ENCODE results near the gene TNFRSF12A. TPM values are rescaled to one million over a fixed set of nuclear protein-coding genes. Genes with fewer than 3 reads are reported as not detected.

TNFRSF12A gene
- total and polyA plus RNA-seq, 2 of the 13 experiments (the other 11 are each of a cell fraction or from before 2014, with no cell fraction given), result 61.9 to 66.0 TPM

GRCh38 chr16:3023669-3024478 lies 3.7 kb downstream of the TNFRSF12A start, which contains the start of the genes HCFC1R1 and THOC6 (continued):
- peak; percentile 31; the same call in 1 of the 2 replicates for TF ChIP-seq GPN1 (CRISPR knock-in tag; IDR thresholded peaks at IDR 0.05; ENCODE audit: borderline replicate concordance)
- no peak for TF ChIP-seq ZNF431 (CRISPR knock-in tag; IDR thresholded peaks at IDR 0.05; ENCODE audit: borderline replicate concordance, low read depth)
- TF ChIP-seq ZNF232 (CRISPR knock-in tag; IDR thresholded peaks at IDR 0.05; ENCODE audit: borderline replicate concordance), result peak; percentile 63; the same call in 1 of the 2 replicates
- TF ChIP-seq SIN3B (IDR thresholded peaks at IDR 0.05; ENCODE audit: low read length), result no peak
- TF ChIP-seq, protein P1, sequence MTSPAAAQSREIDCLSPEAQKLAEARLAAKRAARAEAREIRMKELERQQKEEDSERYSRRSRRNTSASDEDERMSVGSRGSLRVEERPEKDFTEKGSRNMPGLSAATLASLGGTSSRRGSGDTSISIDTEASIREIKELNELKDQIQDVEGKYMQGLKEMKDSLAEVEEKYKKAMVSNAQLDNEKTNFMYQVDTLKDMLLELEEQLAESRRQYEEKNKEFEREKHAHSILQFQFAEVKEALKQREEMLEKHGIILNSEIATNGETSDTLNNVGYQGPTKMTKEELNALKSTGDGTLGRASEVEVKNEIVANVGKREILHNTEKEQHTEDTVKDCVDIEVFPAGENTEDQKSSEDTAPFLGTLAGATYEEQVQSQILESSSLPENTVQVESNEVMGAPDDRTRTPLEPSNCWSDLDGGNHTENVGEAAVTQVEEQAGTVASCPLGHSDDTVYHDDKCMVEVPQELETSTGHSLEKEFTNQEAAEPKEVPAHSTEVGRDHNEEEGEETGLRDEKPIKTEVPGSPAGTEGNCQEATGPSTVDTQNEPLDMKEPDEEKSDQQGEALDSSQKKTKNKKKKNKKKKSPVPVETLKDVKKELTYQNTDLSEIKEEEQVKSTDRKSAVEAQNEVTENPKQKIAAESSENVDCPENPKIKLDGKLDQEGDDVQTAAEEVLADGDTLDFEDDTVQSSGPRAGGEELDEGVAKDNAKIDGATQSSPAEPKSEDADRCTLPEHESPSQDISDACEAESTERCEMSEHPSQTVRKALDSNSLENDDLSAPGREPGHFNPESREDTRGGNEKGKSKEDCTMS (CRISPR knock-in tag; conservative IDR thresholded peaks at IDR 0.05), result no peak
- TF ChIP-seq ZSCAN25 (CRISPR knock-in tag; IDR thresholded peaks at IDR 0.05), result peak; percentile 58; the same call in 1 of the 2 replicates
- TF ChIP-seq ZFX (CRISPR knock-in tag; IDR thresholded peaks at IDR 0.05; ENCODE audit: low read depth), result peak; percentile 96
- no peak; the same call in 1 of the 2 replicates for TF ChIP-seq ZNF562 (CRISPR knock-in tag; IDR thresholded peaks at IDR 0.05; ENCODE audit: borderline replicate concordance)
- TF ChIP-seq, protein P2, sequence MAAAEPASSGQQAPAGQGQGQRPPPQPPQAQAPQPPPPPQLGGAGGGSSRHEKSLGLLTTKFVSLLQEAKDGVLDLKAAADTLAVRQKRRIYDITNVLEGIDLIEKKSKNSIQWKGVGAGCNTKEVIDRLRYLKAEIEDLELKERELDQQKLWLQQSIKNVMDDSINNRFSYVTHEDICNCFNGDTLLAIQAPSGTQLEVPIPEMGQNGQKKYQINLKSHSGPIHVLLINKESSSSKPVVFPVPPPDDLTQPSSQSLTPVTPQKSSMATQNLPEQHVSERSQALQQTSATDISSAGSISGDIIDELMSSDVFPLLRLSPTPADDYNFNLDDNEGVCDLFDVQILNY (CRISPR knock-in tag; conservative IDR thresholded peaks at IDR 0.05), result peak; percentile 61; the same call in 1 of the 2 replicates
- no peak for TF ChIP-seq GTF2F1 (IDR thresholded peaks at IDR 0.05; ENCODE audit: low read length)
- TF ChIP-seq ZNF432 (CRISPR knock-in tag; IDR thresholded peaks at IDR 0.05; ENCODE audit: borderline replicate concordance), result no peak
- TF ChIP-seq ZNF549 (CRISPR knock-in tag; IDR thresholded peaks at IDR 0.05), result no peak
- TF ChIP-seq NBN (conservative IDR thresholded peaks at IDR 0.05), result no peak
- TF ChIP-seq RFX5 (IDR thresholded peaks at IDR 0.05; ENCODE audit: low read depth, low read length), result no peak
- TF ChIP-seq EP300 (IDR thresholded peaks at IDR 0.05; ENCODE audit: low read depth in 2 of 2, low read length in 2 of 2), result no peak
- no peak; the same call in 1 of the 2 replicates for TF ChIP-seq EP300 (CRISPR knock-in tag; IDR thresholded peaks at IDR 0.05; ENCODE audit: borderline replicate concordance)
- TF ChIP-seq AGO1 (IDR thresholded peaks at IDR 0.05; ENCODE audit: low read depth, low read length, poor library complexity, severe bottlenecking), result peak; percentile 100
- peak; percentile 93 for TF ChIP-seq ZFY (CRISPR knock-in tag; IDR thresholded peaks at IDR 0.05)
- TF ChIP-seq DNMT3B (CRISPR knock-in tag; conservative IDR thresholded peaks at IDR 0.05), result no peak
- no peak for TF ChIP-seq ZNF644 (CRISPR knock-in tag; IDR thresholded peaks at IDR 0.05; ENCODE audit: low read depth)
- TF ChIP-seq ZNF576 (CRISPR knock-in tag; IDR thresholded peaks at IDR 0.05), result no peak
- TF ChIP-seq NPAS2 (CRISPR knock-in tag; IDR thresholded peaks at IDR 0.05; ENCODE audit: borderline replicate concordance), result no peak
- peak; percentile 67; the same call in 1 of the 2 replicates for TF ChIP-seq ZNF768 (CRISPR knock-in tag; IDR thresholded peaks at IDR 0.05)
- TF ChIP-seq, protein P3, sequence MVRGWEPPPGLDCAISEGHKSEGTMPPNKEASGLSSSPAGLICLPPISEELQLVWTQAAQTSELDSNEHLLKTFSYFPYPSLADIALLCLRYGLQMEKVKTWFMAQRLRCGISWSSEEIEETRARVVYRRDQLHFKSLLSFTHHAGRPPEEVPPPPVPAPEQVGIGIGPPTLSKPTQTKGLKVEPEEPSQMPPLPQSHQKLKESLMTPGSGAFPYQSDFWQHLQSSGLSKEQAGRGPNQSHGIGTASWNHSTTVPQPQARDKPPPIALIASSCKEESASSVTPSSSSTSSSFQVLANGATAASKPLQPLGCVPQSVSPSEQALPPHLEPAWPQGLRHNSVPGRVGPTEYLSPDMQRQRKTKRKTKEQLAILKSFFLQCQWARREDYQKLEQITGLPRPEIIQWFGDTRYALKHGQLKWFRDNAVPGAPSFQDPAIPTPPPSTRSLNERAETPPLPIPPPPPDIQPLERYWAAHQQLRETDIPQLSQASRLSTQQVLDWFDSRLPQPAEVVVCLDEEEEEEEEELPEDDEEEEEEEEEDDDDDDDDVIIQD (CRISPR knock-in tag; IDR thresholded peaks at IDR 0.05; ENCODE audit: low read depth), result no peak
- no peak; the same call in 1 of the 2 replicates for TF ChIP-seq ZNF263 (CRISPR knock-in tag; IDR thresholded peaks at IDR 0.05)
- TF ChIP-seq PHF8 (CRISPR knock-in tag; IDR thresholded peaks at IDR 0.05), result peak; percentile 90

All from HepG2 (cell line).